H1 (cell line): ENCODE results near the gene WDR33. TPM values are rescaled to one million over a fixed set of nuclear protein-coding genes. Genes with fewer than 3 reads are reported as not detected.

Source experiments
- CTCF ChIA-PET: fragments of 300-600 bp; sonication (Branson Sonifier 250); formaldehyde crosslinking; loops from one replicate; lab custom pipeline; 2021; ENCODE audit not compliant: partially characterized antibody; lab: Charles Lee
- POLR2A ChIA-PET: fragments of 300-600 bp; sonication (Branson Sonifier 250); formaldehyde crosslinking; loops from one replicate; lab custom pipeline; 2021; ENCODE audit warnings: inconsistent platforms; ENCODE audit not compliant: partially characterized antibody; lab: Charles Lee
- DNase-seq, 2 experiments: peaks; one replicate each; pipeline versions ENCODE4 v3.0.0 to v3.0.0-alpha.2; 2010 to 2022; ENCODE audit warnings: low spot score in 2 of 2, low read depth in 1 of 2, mixed read lengths in 1 of 2
- FAIRE-seq: peaks from 2 replicates; lab custom pipeline; 2011; peaks lifted over from hg19 to GRCh38; lab: Jason Lieb, UNC
- H2AFZ ChIP-seq: 2 replicates; pipeline ENCODE4 v1.8.1; 2012; ENCODE audit warnings: low read length, inconsistent platforms
- H2AK5ac ChIP-seq: 2 replicates; pipeline ENCODE4 v1.6.1; 2013; ENCODE audit warnings: low read depth, low read length
- H2BK120ac ChIP-seq: replicated peaks from 2 replicates; pipeline ENCODE3; 2013; ENCODE audit warnings: low read depth, low read length, inconsistent platforms
- H2BK12ac ChIP-seq: 2 replicates; pipeline ENCODE4 v1.6.1; 2013; ENCODE audit warnings: low read depth, low read length
- H2BK15ac ChIP-seq: 2 replicates; pipeline ENCODE4 v1.6.1; 2013; ENCODE audit warnings: low read length
- H2BK20ac ChIP-seq: 2 replicates; pipeline ENCODE4 v1.6.1; 2013; ENCODE audit warnings: low read length
- H2BK5ac ChIP-seq: 2 replicates; pipeline ENCODE4 v1.6.1; 2013; ENCODE audit warnings: low read depth, low read length
- H3K14ac ChIP-seq: 2 replicates; pipeline ENCODE4 v1.6.1; 2013; ENCODE audit warnings: inconsistent platforms; ENCODE audit not compliant: insufficient read length
- H3K18ac ChIP-seq: 2 replicates; pipeline ENCODE4 v1.6.1; 2013; ENCODE audit warnings: low read length; ENCODE audit errors: extremely low read depth
- H3K23ac ChIP-seq: 2 replicates; pipeline ENCODE4 v1.6.1; 2013; ENCODE audit warnings: inconsistent platforms; ENCODE audit not compliant: insufficient read length
- H3K23me2 ChIP-seq: 2 replicates; pipeline ENCODE4 v1.6.1; 2013; ENCODE audit warnings: low read depth, low read length
- H3K27ac ChIP-seq: 2 replicates; pipeline ENCODE4 v1.6.1; 2011; ENCODE audit warnings: low read depth, low read length, inconsistent platforms
- H3K27me3 ChIP-seq, 4 experiments: replicated peaks in 1 of 4; 1 replicate in 1 of 4; 2 replicates in 3 of 4; pipeline versions ENCODE4 v1.6.1 to v1.8.1; 2011 to 2013; ENCODE audit warnings: low read length in 3 of 4, mild to moderate bottlenecking in 3 of 4, inconsistent platforms in 2 of 4, mixed read lengths in 2 of 4, moderate library complexity in 1 of 4; ENCODE audit not compliant: control insufficient read depth in 3 of 4, insufficient read depth in 3 of 4; ENCODE audit errors: extremely low read depth in 1 of 4
- H3K36me3 ChIP-seq, 4 experiments: 2 replicates each; pipeline versions ENCODE4 v1.6.1 to v1.8.1; 2011 to 2013; ENCODE audit warnings: mild to moderate bottlenecking in 4 of 4, low read length in 3 of 4, moderate library complexity in 2 of 4, control low read depth in 1 of 4, inconsistent platforms in 1 of 4; ENCODE audit not compliant: insufficient read depth in 4 of 4, control insufficient read depth in 2 of 4
- H3K4ac ChIP-seq: replicated peaks from 2 replicates; pipeline ENCODE3; 2013; ENCODE audit warnings: low read length, low read depth, mixed read lengths, inconsistent platforms; ENCODE audit not compliant: insufficient read length
- H3K4me1 ChIP-seq, 4 experiments: replicated peaks in 1 of 4; 1 replicate in 1 of 4; 2 replicates in 3 of 4; pipeline versions ENCODE4 v1.6.1 to v1.8.1; 2011 to 2013; ENCODE audit warnings: low read length in 3 of 4, inconsistent platforms in 2 of 4, mixed read lengths in 1 of 4; ENCODE audit not compliant: insufficient read depth in 4 of 4, control insufficient read depth in 3 of 4
- H3K4me2 ChIP-seq, 2 experiments: 2 replicates each; pipeline versions ENCODE4 v1.6.1 to v1.8.1; 2011 to 2013; ENCODE audit warnings: low read depth in 2 of 2, low read length in 2 of 2, control low read depth in 1 of 2, inconsistent platforms in 1 of 2, mild to moderate bottlenecking in 1 of 2; ENCODE audit not compliant: insufficient read depth in 1 of 2
- H3K4me3 ChIP-seq, 4 experiments: fragments of 200-600, 300-600 bp in 1 of 4; sonication (generic), shearing (Covaris generic), sonication (Bioruptor Twin) in 1 of 4; 2 replicates each; pipeline versions ENCODE4 v1.5.1 to v1.8.1; 2011 to 2016; ENCODE audit warnings: low read length in 4 of 4, low read depth in 3 of 4, control low read depth in 2 of 4, inconsistent platforms in 2 of 4, mild to moderate bottlenecking in 2 of 4, mixed read lengths in 1 of 4, moderate library complexity in 1 of 4; ENCODE audit not compliant: insufficient read depth in 2 of 4; ENCODE audit errors: extremely low read depth in 1 of 4
- H3K56ac ChIP-seq: replicated peaks from 2 replicates; pipeline ENCODE3; 2013; ENCODE audit warnings: low read depth, mild to moderate bottlenecking, mixed read lengths, low read length, inconsistent platforms; ENCODE audit not compliant: insufficient read length
- H3K79me1 ChIP-seq: 2 replicates; pipeline ENCODE4 v1.6.1; 2013; ENCODE audit warnings: low read depth, low read length, control low read depth
- H3K79me2 ChIP-seq, 2 experiments: 2 replicates each; pipeline versions ENCODE4 v1.6.1 to v1.8.1; 2012 to 2013; ENCODE audit warnings: low read length in 2 of 2, mild to moderate bottlenecking in 2 of 2, inconsistent platforms in 1 of 2; ENCODE audit not compliant: insufficient read depth in 2 of 2, control insufficient read depth in 1 of 2
- H3K9ac ChIP-seq, 4 experiments: replicated peaks in 1 of 4; 1 replicate in 1 of 4; 2 replicates in 3 of 4; pipeline versions ENCODE4 v1.6.1 to v1.8.1; 2011 to 2013; ENCODE audit warnings: low read depth in 3 of 4, low read length in 3 of 4, control low read depth in 2 of 4, mild to moderate bottlenecking in 2 of 4, moderate library complexity in 2 of 4, inconsistent platforms in 1 of 4; ENCODE audit errors: extremely low read depth in 1 of 4
- H3K9me3 ChIP-seq, 2 experiments: 2 replicates each; pipeline versions ENCODE4 v1.6.1 to v1.8.1; 2012 to 2013; ENCODE audit warnings: mild to moderate bottlenecking in 2 of 2, moderate library complexity in 2 of 2, control low read depth in 1 of 2, inconsistent platforms in 1 of 2, low read depth in 1 of 2, low read length in 1 of 2, mixed read lengths in 1 of 2; ENCODE audit not compliant: insufficient read depth in 2 of 2
- H4K20me1 ChIP-seq, 2 experiments: replicated peaks in 1 of 2; 2 replicates each; pipeline versions ENCODE3 to v1.8.1; 2011 to 2013; ENCODE audit warnings: inconsistent platforms in 2 of 2, low read length in 2 of 2, mild to moderate bottlenecking in 1 of 2; ENCODE audit not compliant: insufficient read depth in 2 of 2, control insufficient read depth in 1 of 2
- H4K5ac ChIP-seq: 2 replicates; pipeline ENCODE4 v1.6.1; 2013; ENCODE audit warnings: low read length, low read depth, mixed read lengths, inconsistent platforms; ENCODE audit not compliant: insufficient read length
- H4K8ac ChIP-seq: 2 replicates; pipeline ENCODE4 v1.8.0; 2013; ENCODE audit warnings: mild to moderate bottlenecking, moderate library complexity, low read length, inconsistent platforms; ENCODE audit not compliant: insufficient read depth; ENCODE audit errors: extremely low read depth
- H4K91ac ChIP-seq: replicated peaks from 2 replicates; pipeline ENCODE3; 2013; ENCODE audit warnings: low read length, mixed read lengths, inconsistent platforms; ENCODE audit not compliant: insufficient read length
- CTCF ChIP-seq, 3 experiments: IDR thresholded peaks; 1 replicate in 2 of 3; 2 replicates in 1 of 3; pipeline versions ENCODE4 v1.5.1 to v1.6.1; 2011; ENCODE audit warnings: low read length in 3 of 3, mild to moderate bottlenecking in 3 of 3, inconsistent platforms in 2 of 3, low read depth in 1 of 3, moderate library complexity in 1 of 3; ENCODE audit not compliant: insufficient read depth in 1 of 3; ENCODE audit errors: control extremely low read depth in 1 of 3
- MAFK ChIP-seq: IDR thresholded peaks from 2 replicates; pipeline ENCODE4 v1.6.1; 2012; ENCODE audit warnings: low read depth, mild to moderate bottlenecking, improper control_type of control experiment, low read length
- WGBS, 2 experiments: shearing (Covaris generic) in 1 of 2; methylation state at CpG; one replicate each; pipeline versions ENCODE4 v1.1.6 to v1.1.7; 2013 to 2015; ENCODE audit warnings: low lambda C conversion rate in 2 of 2, mixed read lengths in 2 of 2, inconsistent platforms in 1 of 2, low coverage in 1 of 2, missing lambda C conversion rate in 1 of 2; ENCODE audit not compliant: insufficient replicate concordance in 2 of 2, insufficient coverage in 1 of 2, insufficient read length in 1 of 2; ENCODE audit errors: extremely low coverage in 1 of 2, missing lambda C conversion rate in 1 of 2; 5-methylcytosine and 5-hydroxymethylcytosine counted together
- polyA plus RNA-seq, 7 experiments: library from polyadenylated mRNA; depleted of rRNA in 3 of 7; stranded (reverse) in 5 of 7; unstranded in 2 of 7; fragments of >200 nt in 5 of 7; fragments of 200-250 nt in 2 of 7; gene quantifications; 1 replicate in 5 of 7; 2 replicates in 1 of 7; 4 replicates in 1 of 7; pipeline versions ENCODE4 v1.2.1 to v1.2.3, GENCODE V29; 2011 to 2013; ENCODE audit warnings: missing spikeins in 2 of 7, mixed read lengths in 2 of 7
- total RNA-seq: library from RNA; stranded (reverse); fragmentation: NEBNext Ultra II Directional; extraction: Animal tissue kit (Norgen Biotek cat#: 25700); gene quantifications from 2 replicates; pipeline ENCODE4 v1.2.1, GENCODE V29; 2021

The WDR33 gene
- total and polyA plus RNA-seq, 2 of the 8 experiments (the other 6 are each of a cell fraction or from before 2014, with no cell fraction given) = 18.1 to 82.7 TPM

- H3K23ac ChIP-seq = no peak overlapping the region
- H2AFZ ChIP-seq = no peak overlapping the region
- POLR2A ChIA-PET = interaction anchor here (0.6 to 1.5 kb wide), 3 partner anchors 10 to 37 kb away, joined by 3 to 4 read pairs (median 3); partner anchors contain the start of gene WDR33
- no peaks in the 10 kb centered on the region for H3K4me1 ChIP-seq
- peaks cover 13 to 75% of the 10 kb centered on the region in 2 experiments for H3K79me2 ChIP-seq
- no peak overlapping the region for H3K9ac ChIP-seq
- H4K20me1 ChIP-seq = peaks cover 0 to 4% of the 10 kb centered on the region in 2 experiments
- H2BK15ac ChIP-seq = no peak overlapping the region
- no peak overlapping the region for H3K18ac ChIP-seq
- H3K56ac ChIP-seq = no peak overlapping the region
- H2BK5ac ChIP-seq = no peak overlapping the region
- H3K36me3 ChIP-seq = peaks cover 0 to 5% (median 1%) of the 10 kb centered on the region in 4 experiments; a peak in 2 of 8 replicates
- H3K4ac ChIP-seq = no peak overlapping the region
- 0 out of 4 replicates have a peak, but pooled peaks cover 2 to 5% of the 10 kb centered on the region in 2 experiments for H3K9me3 ChIP-seq
- no peaks in the 10 kb centered on the region for H3K23me2 ChIP-seq
- H4K5ac ChIP-seq = no peak overlapping the region
- H4K8ac ChIP-seq = no peak overlapping the region
- H2BK20ac ChIP-seq = no peak overlapping the region
- DNase-seq (no peak), FAIRE-seq (no peak)
- no peak overlapping the region for H3K14ac ChIP-seq
- H2BK12ac ChIP-seq = no peak overlapping the region
- H3K4me3 ChIP-seq = no peak overlapping the region
- H3K27ac ChIP-seq = no peak overlapping the region
- H4K91ac ChIP-seq = no peak overlapping the region
- TF ChIP-seq CTCF (IDR thresholded peaks at IDR 0.05; ENCODE audit: control extremely low read depth in 1 of 3, insufficient read depth in 1 of 3, low read depth in 1 of 3, low read length in 3 of 3) (no peak), MAFK (peak; percentile 5; the same call in 1 of the 2 replicates)
- TF ChIP-seq, all 59 proteins: peak for 1
- peaks cover 8% of the 10 kb centered on the region for H3K79me1 ChIP-seq
- no peak overlapping the region for H2AK5ac ChIP-seq
- no peak overlapping the region for H2BK120ac ChIP-seq
- CTCF ChIA-PET = interaction anchor here (1.1 to 1.2 kb wide), 2 partner anchors 11 to 361 kb away, joined by 3 to 4 read pairs; no protein-coding TSS in a partner anchor
- no peaks in the 10 kb centered on the region for H3K27me3 ChIP-seq
- WGBS, 2 experiments = 94% methylated on average over 4 of the region's 4 CpGs; no CpG with 5 or more reads in 1 of the 2 experiments
- no peak overlapping the region for H3K4me2 ChIP-seq
These were observed 18.2 kb downstream of the WDR33 start for GRCh38 chr2:127792805-127793204.
